ENCODE results near the gene TXNL4A. TPM values are rescaled to one million over a fixed set of nuclear protein-coding genes. Genes with fewer than 3 reads are reported as not detected.

The TXNL4A gene
- total RNA-seq, 1 donor from 2014 or later = 126 TPM

DNA sequence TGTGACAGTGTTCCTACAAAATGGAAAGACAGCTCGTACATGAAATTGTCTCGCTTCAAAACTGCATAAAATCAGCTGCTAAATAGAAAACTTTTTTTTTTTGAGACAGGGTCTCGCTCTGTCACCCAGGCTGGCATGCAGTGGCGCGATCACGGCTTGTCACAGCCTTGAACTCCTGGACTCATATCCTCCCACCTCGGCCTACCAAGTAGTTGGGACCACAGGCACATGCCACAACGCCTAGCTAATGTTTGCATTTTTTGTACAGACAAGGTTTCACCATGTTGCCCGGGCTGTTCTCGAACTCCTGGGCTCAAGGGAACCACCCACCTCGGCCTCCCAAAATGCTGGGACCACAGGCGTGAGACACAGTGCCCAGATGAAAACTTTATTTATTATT is 3.2 kb downstream of the TXNL4A start:
- H3K36me3 Mint-ChIP-seq (ENCODE audit: unreplicated experiment) = peaks cover 23% of the 10 kb centered on the region
- DNase-seq (ENCODE audit: extremely low spot score, unreplicated experiment) = no peak
- TF ChIP-seq, protein P1, sequence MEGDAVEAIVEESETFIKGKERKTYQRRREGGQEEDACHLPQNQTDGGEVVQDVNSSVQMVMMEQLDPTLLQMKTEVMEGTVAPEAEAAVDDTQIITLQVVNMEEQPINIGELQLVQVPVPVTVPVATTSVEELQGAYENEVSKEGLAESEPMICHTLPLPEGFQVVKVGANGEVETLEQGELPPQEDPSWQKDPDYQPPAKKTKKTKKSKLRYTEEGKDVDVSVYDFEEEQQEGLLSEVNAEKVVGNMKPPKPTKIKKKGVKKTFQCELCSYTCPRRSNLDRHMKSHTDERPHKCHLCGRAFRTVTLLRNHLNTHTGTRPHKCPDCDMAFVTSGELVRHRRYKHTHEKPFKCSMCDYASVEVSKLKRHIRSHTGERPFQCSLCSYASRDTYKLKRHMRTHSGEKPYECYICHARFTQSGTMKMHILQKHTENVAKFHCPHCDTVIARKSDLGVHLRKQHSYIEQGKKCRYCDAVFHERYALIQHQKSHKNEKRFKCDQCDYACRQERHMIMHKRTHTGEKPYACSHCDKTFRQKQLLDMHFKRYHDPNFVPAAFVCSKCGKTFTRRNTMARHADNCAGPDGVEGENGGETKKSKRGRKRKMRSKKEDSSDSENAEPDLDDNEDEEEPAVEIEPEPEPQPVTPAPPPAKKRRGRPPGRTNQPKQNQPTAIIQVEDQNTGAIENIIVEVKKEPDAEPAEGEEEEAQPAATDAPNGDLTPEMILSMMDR (IDR thresholded peaks at IDR 0.05) = no peak
- H3K4me3 Mint-ChIP-seq (ENCODE audit: unreplicated experiment) = no peak overlapping the region
- H3K9me3 Mint-ChIP-seq (ENCODE audit: unreplicated experiment) = no peaks in the 10 kb centered on the region
- H3K27ac Mint-ChIP-seq (ENCODE audit: unreplicated experiment) = no peak overlapping the region
- no peaks in the 10 kb centered on the region for H3K27me3 Mint-ChIP-seq (ENCODE audit: unreplicated experiment)
- H3K4me1 Mint-ChIP-seq (ENCODE audit: unreplicated experiment) = peaks cover 35% of the 10 kb centered on the region

DNA sequence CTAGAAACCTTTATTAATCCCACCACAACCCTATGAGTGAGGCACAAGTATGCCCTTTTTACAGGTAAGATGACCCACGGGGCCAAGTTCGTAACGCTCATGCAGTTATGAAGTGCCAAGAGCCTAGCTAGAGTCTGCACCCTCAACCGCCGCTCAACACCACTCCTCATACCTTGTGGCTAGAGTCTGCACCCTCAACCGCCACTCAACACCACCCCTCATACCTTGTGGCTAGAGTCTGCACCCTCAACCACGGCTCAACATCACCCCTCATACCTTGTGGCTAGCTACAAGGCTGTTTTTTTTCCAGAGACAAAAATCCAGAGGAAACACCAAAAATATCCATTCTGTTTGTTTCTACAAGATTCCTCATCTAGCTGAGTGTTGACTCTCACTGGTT is 4.6 kb downstream of the TXNL4A start:
- no peak for DNase-seq (ENCODE audit: extremely low spot score, unreplicated experiment)
- H3K9me3 Mint-ChIP-seq (ENCODE audit: unreplicated experiment) = no peaks in the 10 kb centered on the region
- H3K4me1 Mint-ChIP-seq (ENCODE audit: unreplicated experiment) = peaks cover 33% of the 10 kb centered on the region
- no peaks in the 10 kb centered on the region for H3K27me3 Mint-ChIP-seq (ENCODE audit: unreplicated experiment)
- no peak overlapping the region for H3K4me3 Mint-ChIP-seq (ENCODE audit: unreplicated experiment)
- H3K36me3 Mint-ChIP-seq (ENCODE audit: unreplicated experiment) = peaks cover 24% of the 10 kb centered on the region
- TF ChIP-seq, protein P1 (IDR thresholded peaks at IDR 0.05) = no peak
- no peak overlapping the region for H3K27ac Mint-ChIP-seq (ENCODE audit: unreplicated experiment)

DNA sequence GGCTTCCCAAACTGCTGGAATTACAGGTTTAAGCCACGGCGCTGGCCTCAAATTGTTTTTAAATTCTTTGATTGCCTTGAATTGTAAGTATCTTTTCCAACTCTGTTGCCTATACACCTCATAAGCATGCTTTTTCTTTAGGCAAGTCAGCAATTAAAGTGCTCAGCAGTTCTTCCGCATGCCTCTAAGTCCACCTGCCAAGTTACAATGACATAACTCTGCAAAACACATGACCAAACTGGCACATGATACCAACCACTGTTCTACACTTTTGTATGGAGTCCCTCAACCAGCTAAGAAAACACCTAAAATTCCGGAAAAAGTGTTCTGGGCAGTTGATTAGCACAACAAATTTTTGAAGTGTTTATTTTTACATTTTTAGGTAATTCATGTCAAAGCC is 5.1 kb downstream of the TXNL4A start:
- H3K4me3 Mint-ChIP-seq (ENCODE audit: unreplicated experiment) = no peak overlapping the region
- TF ChIP-seq, protein P1 (IDR thresholded peaks at IDR 0.05) = no peak
- peaks cover 33% of the 10 kb centered on the region for H3K4me1 Mint-ChIP-seq (ENCODE audit: unreplicated experiment)
- H3K27ac Mint-ChIP-seq (ENCODE audit: unreplicated experiment) = no peak overlapping the region
- no peaks in the 10 kb centered on the region for H3K9me3 Mint-ChIP-seq (ENCODE audit: unreplicated experiment)
- H3K36me3 Mint-ChIP-seq (ENCODE audit: unreplicated experiment) = peaks cover 24% of the 10 kb centered on the region
- DNase-seq (ENCODE audit: extremely low spot score, unreplicated experiment) = no peak
- H3K27me3 Mint-ChIP-seq (ENCODE audit: unreplicated experiment) = no peaks in the 10 kb centered on the region

DNA sequence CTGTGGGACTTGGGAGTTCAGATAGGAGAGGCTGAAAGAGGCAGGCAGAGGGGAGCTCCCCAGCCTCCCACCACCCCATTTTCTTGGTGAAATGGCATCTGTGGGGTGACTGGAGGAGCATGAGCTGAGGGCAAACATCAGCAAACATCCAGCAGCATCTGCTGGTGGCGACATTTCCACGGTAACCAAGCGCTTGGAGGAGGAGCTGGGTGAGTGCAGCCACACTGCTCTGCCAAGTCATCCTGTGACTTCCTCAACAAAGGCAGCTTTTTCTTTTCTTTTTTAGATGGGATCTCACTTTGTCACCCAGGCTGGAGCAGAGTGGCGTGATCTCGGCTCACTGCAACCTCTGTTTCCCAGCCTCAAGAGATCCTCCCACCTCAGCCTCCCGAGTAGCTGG is 5.6 kb downstream of the TXNL4A start:
- TF ChIP-seq, protein P1 (IDR thresholded peaks at IDR 0.05) = no peak
- Mint-ChIP-seq H3K9me3 (ENCODE audit: unreplicated experiment) (no peaks in the 10 kb centered on the region), H3K4me3 (ENCODE audit: unreplicated experiment) (no peak overlapping the region), H3K36me3 (ENCODE audit: unreplicated experiment) (peaks cover 24% of the 10 kb centered on the region), H3K27ac (ENCODE audit: unreplicated experiment) (no peak overlapping the region), H3K4me1 (ENCODE audit: unreplicated experiment) (peaks cover 37% of the 10 kb centered on the region), H3K27me3 (ENCODE audit: unreplicated experiment) (no peaks in the 10 kb centered on the region)
- no peak for DNase-seq (ENCODE audit: extremely low spot score, unreplicated experiment)

DNA sequence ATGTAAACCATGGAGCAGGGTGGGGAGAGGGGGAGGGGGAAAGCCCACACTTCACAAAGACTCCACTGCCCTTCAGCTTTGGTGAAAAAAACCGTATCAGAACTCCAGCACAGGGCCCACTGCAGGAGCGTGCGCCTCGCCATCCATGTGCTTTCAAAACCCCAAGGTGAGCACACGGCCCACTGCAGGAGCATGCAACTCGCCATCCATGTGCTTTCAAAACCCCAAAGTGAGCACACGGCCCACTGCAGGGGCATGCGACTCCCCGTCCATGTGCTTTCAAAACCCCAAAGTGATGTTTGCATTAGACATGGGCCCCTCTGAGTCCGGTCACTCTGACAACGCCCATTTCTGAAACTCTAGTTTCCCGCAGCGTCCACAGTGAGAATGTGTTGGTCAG is 7.8 kb downstream of the TXNL4A start:
- DNase-seq (ENCODE audit: extremely low spot score, unreplicated experiment) = no peak
- H3K9me3 Mint-ChIP-seq (ENCODE audit: unreplicated experiment) = no peaks in the 10 kb centered on the region
- H3K27me3 Mint-ChIP-seq (ENCODE audit: unreplicated experiment) = no peaks in the 10 kb centered on the region
- TF ChIP-seq, protein P1 (IDR thresholded peaks at IDR 0.05) = no peak
- no peak overlapping the region for H3K4me3 Mint-ChIP-seq (ENCODE audit: unreplicated experiment)
- peaks cover 25% of the 10 kb centered on the region for H3K36me3 Mint-ChIP-seq (ENCODE audit: unreplicated experiment)
- peaks cover 23% of the 10 kb centered on the region for H3K4me1 Mint-ChIP-seq (ENCODE audit: unreplicated experiment)
- no peak overlapping the region for H3K27ac Mint-ChIP-seq (ENCODE audit: unreplicated experiment)

Measured in osteocyte (in vitro differentiated cells).